ENCODE measurements around the gene CAP1.

Gene CAP1, protein sequence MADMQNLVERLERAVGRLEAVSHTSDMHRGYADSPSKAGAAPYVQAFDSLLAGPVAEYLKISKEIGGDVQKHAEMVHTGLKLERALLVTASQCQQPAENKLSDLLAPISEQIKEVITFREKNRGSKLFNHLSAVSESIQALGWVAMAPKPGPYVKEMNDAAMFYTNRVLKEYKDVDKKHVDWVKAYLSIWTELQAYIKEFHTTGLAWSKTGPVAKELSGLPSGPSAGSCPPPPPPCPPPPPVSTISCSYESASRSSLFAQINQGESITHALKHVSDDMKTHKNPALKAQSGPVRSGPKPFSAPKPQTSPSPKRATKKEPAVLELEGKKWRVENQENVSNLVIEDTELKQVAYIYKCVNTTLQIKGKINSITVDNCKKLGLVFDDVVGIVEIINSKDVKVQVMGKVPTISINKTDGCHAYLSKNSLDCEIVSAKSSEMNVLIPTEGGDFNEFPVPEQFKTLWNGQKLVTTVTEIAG

DNA sequence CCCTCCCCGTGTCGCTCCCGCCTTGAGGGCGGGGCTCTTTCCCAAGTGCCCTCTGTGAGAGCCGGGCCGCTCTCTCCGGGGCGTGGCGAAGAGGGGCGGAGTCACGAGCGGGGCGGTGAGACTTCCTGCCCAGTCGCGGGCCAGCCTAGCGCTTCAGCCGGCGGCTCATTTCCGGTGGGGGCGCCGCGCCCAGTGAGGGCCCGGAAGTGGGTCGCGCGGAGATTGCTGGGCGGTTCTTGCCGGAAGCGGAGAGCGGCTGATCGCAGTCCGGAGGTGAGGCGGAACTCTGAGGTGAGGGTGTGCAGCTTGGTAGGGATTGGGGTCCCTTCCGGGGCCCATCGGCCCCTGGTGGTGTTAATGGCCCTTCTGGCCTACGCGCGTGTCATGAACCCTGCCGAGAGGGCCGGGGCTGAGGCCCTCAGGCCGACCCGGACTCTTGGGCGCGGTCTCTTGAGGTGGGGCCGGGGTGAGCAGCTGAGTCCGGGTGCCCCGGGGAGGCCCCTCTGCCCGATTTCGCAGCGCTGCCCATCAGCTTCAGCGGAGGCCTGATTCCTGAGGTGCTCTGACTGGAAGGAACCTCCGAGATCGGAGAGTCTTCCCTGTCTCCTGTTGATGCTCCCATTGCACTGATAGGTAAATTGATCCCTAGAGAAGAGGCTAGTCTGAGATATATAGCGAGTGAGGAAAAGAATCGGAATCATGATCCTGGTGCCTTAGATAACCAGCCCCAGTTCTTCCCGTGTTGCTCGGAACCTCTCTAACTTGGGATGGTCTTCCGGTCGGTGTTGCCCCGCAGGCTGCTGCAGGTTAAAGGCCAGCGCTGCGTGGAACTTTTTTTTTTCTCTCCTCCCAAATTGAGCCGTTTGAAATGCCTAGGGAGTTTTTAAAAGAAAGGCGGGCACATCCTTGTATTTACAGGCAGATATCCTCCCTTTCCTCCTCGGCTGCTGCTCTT is at the start of gene CAP1:
Gene CAP1 (plus strand): TSS at position 219 of the 955 bp plus-strand sequence. CDS start 18,618 bp downstream, outside the sequence.
- TF ChIP-seq, protein P1, sequence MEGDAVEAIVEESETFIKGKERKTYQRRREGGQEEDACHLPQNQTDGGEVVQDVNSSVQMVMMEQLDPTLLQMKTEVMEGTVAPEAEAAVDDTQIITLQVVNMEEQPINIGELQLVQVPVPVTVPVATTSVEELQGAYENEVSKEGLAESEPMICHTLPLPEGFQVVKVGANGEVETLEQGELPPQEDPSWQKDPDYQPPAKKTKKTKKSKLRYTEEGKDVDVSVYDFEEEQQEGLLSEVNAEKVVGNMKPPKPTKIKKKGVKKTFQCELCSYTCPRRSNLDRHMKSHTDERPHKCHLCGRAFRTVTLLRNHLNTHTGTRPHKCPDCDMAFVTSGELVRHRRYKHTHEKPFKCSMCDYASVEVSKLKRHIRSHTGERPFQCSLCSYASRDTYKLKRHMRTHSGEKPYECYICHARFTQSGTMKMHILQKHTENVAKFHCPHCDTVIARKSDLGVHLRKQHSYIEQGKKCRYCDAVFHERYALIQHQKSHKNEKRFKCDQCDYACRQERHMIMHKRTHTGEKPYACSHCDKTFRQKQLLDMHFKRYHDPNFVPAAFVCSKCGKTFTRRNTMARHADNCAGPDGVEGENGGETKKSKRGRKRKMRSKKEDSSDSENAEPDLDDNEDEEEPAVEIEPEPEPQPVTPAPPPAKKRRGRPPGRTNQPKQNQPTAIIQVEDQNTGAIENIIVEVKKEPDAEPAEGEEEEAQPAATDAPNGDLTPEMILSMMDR (conservative IDR thresholded peaks at IDR 0.05; ENCODE audit: control insufficient read depth, insufficient read depth, low read depth, low read length) = no peak
- peak within 1 kb of the TSS; percentile 99 for H3K4me3 ChIP-seq (ENCODE audit: control insufficient read depth, low read depth, low read length)
- DNase-seq (ENCODE audit: low read depth) = peak; percentile 96

DNA sequence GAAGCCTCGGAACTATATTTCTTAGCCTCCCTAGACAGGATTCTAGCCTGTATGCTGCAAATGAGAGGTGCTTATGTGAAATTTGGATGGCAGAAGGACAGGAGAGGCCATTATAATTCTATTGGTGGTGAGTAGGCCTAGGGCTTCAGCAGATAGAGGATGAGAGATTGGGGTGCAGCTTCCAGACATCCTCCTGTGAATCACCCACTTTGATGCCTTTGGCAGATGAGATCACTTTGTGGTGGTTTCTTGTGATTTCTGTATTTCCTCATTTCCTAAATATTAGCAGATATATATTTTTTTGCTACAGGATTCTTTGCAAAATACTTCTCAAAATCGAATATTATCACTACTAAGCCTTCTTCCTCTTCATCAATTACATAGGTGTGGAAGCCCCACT is 48.3 kb upstream of the CAP1 start:
- no peak overlapping the region for H3K4me3 ChIP-seq (ENCODE audit: control insufficient read depth, low read depth, low read length)
- DNase-seq (ENCODE audit: low read depth) = peak; percentile 57

DNA sequence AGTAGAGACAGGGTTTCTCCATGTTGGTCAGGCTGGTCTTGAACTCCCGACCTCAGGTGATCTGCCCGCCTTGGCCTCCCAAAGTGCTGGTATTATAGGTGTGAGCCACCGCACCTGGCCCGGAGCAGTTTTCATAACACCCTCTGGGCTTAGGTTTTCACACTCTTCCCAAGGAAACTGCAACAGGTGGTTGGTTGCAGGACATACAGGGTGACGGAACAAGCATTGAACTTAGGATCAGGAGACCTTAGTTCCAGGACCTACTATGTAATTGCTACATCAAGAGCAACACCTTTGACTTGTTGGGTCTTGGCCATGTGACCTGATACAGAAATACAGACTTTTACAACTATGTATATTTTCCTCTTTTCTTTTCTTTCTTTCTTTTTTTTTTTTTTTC is 47.6 kb upstream of the CAP1 start:
- TF ChIP-seq, protein P1 (conservative IDR thresholded peaks at IDR 0.05; ENCODE audit: control insufficient read depth, insufficient read depth, low read depth, low read length) = no peak
- no peak for DNase-seq (ENCODE audit: low read depth)
- no peak overlapping the region for H3K4me3 ChIP-seq (ENCODE audit: control insufficient read depth, low read depth, low read length)

More for the DNA sequence above, 48.3 kb upstream of the CAP1 start:
- TF ChIP-seq, protein P1 (conservative IDR thresholded peaks at IDR 0.05; ENCODE audit: control insufficient read depth, insufficient read depth, low read depth, low read length) = no peak

DNA sequence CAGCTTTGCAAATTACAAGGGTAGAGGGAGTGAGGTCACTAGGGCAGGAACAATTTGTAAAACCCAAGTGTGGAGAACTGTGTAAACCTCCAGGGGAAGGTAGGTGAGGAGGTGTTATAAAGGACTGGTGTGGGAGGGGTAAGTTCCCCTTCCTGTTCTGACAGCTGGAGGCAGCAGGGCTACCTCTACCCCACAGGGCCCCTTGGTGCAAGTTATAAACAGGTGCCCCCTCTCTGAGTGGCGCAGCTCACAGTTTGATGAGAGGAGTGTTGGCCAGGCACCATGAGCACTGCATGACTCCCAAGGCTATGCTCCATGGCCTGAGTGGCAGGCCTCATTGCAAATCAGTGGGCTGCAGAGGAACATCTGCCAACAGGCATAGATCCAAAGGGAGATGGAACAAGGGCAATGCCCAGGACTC is 44.5 kb upstream of the CAP1 start:
- no peak overlapping the region for H3K4me3 ChIP-seq (ENCODE audit: control insufficient read depth, low read depth, low read length)
- DNase-seq (ENCODE audit: low read depth) = no peak
- TF ChIP-seq, protein P1 (conservative IDR thresholded peaks at IDR 0.05; ENCODE audit: control insufficient read depth, insufficient read depth, low read depth, low read length) = no peak

DNA sequence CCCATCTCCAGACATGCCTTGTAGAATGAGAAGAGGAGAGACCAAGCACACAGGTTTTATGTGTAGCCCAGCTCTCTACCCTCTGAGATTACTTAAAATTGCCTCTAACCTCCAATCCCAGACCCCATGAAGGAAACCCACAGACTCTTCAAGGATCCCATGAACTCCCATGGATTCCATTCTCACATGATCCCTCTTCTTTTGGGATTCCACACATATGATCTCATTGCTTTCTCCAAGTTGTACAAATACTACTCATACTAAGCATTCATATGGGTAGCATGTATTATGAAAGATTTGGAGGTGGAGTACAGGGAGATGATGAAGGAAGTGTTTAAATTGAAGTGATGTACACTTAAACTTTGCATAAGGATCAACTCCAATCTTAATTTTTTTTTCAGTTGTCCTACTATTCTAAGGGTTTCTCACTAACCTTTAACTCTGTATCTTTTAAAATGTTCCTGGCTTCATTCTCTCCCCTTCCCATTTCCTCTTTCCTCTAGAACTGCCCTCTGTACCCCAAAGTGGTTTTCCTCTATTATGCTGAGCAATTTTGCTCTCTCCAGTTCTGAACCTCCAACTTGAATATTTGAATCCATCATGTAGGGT is 44.0 kb upstream of the CAP1 start:
- H3K4me3 ChIP-seq (ENCODE audit: control insufficient read depth, low read depth, low read length) = no peak overlapping the region
- TF ChIP-seq, protein P1 (conservative IDR thresholded peaks at IDR 0.05; ENCODE audit: control insufficient read depth, insufficient read depth, low read depth, low read length) = no peak
- no peak for DNase-seq (ENCODE audit: low read depth)

DNA sequence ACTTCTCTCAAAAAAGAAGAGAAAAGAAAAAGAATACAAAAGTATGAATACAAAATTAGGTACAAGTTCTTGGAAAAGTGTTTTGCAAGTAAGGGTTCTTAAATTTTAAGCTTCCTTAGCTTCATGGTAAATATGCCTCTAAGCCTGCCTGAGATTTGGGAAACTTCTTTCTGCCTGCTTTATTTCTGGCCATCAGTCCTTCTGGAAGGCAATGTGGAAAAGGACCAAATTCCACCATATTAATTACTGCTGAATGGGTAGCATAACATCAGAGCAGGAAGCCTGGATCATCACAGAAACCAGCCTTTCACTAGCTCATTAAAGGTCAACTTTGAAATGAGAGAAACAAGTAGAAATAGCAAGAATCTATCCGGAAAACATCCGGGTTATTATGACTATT is 39.1 kb upstream of the CAP1 start:
- H3K4me3 ChIP-seq (ENCODE audit: control insufficient read depth, low read depth, low read length) = no peak overlapping the region
- DNase-seq (ENCODE audit: low read depth) = no peak
- TF ChIP-seq, protein P1 (conservative IDR thresholded peaks at IDR 0.05; ENCODE audit: control insufficient read depth, insufficient read depth, low read depth, low read length) = no peak
